Urinary bladder (tissue), 4 donors: Measurements from ENCODE around the gene CCDC197. TPM values are rescaled to one million over a fixed set of nuclear protein-coding genes. Genes with fewer than 3 reads are reported as not detected.

Experiments used
- DNase-seq: peaks from one replicate; pipeline ENCODE4 v3.0.0-alpha.2; 2015; ENCODE audit errors: extremely low spot score
- H3K27ac ChIP-seq: one replicate; pipeline ENCODE4 v1.5.1; 2013; ENCODE audit warnings: low read depth, mild to moderate bottlenecking, moderate library complexity
- H3K36me3 ChIP-seq: one replicate; pipeline ENCODE4 v1.6.1; 2013; ENCODE audit warnings: mild to moderate bottlenecking, moderate library complexity; ENCODE audit not compliant: insufficient read depth
- H3K4me1 ChIP-seq: one replicate; pipeline ENCODE4 v1.6.1; 2013; ENCODE audit warnings: mild to moderate bottlenecking, moderate library complexity; ENCODE audit not compliant: insufficient read depth
- H3K4me3 ChIP-seq: one replicate; pipeline ENCODE4 v1.5.1; 2013; ENCODE audit warnings: low read depth, low read length
- whole genome bisulfite sequencing: extraction: QIAGEN DNeasy Blood & Tissue Kit; methylation state at CpG from one replicate; pipeline ENCODE4 v1.1.7; 2013; 5-methylcytosine and 5-hydroxymethylcytosine counted together
- polyA plus RNA-seq: library from polyadenylated mRNA; stranded (reverse); fragments of 200-250 nt; gene quantifications from one replicate; pipeline ENCODE4 v1.2.3, GENCODE V29; 2013
- total RNA-seq: library from RNA; depleted of rRNA; stranded (reverse); fragments of >200 nt; gene quantifications from one replicate; pipeline ENCODE4 v1.2.3, GENCODE V29; 2014
- donor health status: healthy with polysubstance abuse.
- donor health status: healthy.

The CCDC197 gene
- total and polyA plus RNA-seq, 2 donors = not detected

DNA sequence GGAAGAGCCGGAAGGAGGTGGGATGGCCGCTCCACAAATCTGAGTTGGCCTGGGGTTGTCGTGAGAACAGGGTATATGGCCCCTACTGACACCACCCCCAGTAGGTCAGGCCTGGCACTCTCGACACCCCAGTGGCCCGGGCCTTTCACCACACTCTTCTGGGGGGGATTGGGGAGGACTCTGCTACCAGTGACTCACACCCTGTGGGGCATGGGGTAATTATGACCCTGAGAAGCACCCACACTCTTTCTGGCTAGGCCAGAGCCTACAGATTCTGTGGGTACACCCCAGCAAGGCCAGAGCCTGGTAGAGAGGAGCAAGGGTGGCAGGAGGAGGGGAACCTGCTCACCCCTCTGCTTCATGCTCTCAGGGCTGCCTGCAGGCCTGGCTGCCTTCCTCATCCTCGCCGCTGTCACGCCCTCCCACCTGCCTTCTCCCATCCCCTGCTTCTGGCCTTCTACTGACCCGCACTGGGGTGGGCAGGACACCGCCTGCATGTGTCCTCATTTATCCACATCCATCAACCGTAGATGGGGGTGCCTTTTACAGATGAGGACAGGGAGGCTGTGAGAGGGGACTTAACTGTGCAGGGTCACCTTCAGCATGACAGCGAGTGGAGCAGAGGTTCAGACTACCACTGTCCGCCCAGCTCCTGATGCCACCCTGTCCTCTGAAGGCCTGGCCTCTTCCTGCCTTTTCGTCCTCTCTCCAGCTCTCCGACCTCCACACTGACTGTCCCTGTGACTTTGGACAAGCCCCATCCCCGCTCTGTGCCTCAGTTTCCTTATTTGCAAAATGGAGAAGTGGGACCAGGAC, 39.1 kb upstream of the CCDC197 start:
- no peaks in the 10 kb centered on the region for H3K36me3 ChIP-seq
- no peak for DNase-seq
- WGBS = 92% methylated on average over 16 of the region's 16 CpGs
- no peak overlapping the region for H3K27ac ChIP-seq
- H3K4me3 ChIP-seq = no peak overlapping the region
- no peaks in the 10 kb centered on the region for H3K4me1 ChIP-seq

DNA sequence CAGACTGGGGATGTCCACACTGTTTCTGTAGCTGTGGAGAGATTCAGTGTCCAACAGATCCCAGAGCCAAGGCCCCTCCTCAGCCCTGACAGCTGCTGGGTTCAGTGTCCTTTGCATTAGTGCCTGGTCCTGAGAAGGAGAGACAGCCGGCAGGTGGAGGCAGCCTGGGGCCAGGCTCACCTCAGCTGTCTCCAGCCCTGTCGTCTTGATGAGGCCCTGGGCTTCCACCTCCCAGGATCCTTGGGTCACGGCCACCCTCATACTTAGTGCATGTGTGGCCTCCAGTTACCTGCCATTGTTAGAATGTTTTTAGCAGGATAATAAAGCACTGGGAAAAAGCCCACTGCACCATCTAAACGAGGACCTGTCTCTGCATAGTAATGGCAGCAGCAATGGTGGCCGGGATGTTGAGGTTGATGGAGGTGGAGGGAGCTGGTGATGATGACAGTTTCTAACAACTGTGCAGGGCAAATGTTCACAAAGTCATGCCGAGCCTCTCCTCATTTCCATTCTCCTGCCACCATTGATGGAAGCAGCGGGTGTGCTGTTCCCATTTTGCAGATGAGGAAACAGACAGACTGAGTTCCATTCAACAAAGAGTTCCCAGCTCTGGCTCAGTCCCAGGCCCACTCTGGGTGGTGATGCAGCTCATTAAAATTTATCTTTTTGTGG, 38.4 kb upstream of the CCDC197 start:
- no peak overlapping the region for H3K4me3 ChIP-seq
- no peaks in the 10 kb centered on the region for H3K4me1 ChIP-seq
- H3K36me3 ChIP-seq = no peaks in the 10 kb centered on the region
- 81% methylated on average over 7 of the region's 7 CpGs for WGBS
- H3K27ac ChIP-seq = peak overlapping the region; percentile 26
- no peak for DNase-seq

DNA sequence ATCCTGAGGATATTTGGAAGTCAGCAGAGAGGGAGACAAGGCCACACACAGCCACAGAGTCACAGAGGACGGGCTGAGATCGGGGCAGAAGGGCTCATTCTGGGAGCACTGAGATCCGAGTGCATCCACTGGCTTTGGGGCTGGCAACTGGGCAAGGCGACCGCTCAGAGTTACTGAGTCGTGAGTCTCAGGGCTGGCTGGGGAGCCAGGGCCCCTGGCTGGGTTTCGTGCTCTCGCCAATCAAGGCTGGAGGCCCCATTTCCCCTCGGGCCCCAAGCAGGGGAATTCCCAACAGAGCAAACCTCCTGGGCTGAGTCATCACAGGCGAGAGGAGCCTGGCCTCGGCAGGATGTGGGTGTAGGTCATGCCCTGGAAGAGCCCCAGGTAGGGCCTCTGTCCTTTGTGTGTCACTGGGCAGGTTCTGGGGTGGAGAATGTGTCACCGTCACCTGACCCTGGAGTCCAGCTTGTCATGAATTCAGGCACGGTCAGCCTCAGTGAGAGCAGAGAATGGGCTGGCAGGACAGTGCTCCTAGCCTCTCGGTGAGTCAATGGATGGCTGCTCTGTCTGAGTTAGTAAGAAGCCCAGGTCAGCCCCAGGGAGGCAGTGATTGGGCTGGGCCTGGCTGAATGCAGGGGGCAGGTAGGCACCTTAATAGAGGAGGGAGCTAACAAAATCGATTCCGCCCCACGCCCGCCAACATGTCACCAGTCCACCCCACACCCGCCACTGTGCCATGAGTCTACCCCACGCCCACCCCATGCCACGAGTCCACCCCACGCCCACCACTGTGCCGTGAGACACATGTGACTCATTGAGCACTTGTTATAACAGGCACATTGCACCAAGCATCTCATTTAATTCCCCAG, 37.6 kb upstream of the CCDC197 start:
- DNase-seq = peak; percentile 54
- no peaks in the 10 kb centered on the region for H3K4me1 ChIP-seq
- no peak overlapping the region for H3K4me3 ChIP-seq
- H3K36me3 ChIP-seq = no peaks in the 10 kb centered on the region
- peak overlapping the region; percentile 27 for H3K27ac ChIP-seq
- WGBS = 53% methylated on average over 23 of the region's 23 CpGs

DNA sequence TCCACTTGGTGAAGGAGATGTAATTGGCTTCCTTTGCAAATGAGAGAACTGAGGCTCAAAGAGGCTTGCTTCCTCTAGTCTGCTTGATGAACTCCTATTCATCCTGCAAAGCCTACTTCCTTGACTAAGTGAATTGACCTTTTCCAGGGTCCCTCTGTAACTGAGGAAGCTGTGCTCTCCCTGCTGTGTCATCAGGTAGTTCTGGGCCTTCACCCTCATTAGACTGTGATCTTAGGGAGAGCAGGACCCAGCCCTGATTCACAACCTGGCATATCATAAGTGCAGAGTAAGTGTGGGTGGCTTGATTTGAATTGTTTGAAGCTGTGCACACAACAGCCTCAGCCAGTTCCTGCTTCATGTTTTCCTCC, 37.0 kb upstream of the CCDC197 start:
- Histone ChIP-seq H3K36me3 (no peaks in the 10 kb centered on the region), H3K27ac (no peak overlapping the region), H3K4me1 (no peaks in the 10 kb centered on the region), H3K4me3 (no peak overlapping the region)
- no peak for DNase-seq

DNA sequence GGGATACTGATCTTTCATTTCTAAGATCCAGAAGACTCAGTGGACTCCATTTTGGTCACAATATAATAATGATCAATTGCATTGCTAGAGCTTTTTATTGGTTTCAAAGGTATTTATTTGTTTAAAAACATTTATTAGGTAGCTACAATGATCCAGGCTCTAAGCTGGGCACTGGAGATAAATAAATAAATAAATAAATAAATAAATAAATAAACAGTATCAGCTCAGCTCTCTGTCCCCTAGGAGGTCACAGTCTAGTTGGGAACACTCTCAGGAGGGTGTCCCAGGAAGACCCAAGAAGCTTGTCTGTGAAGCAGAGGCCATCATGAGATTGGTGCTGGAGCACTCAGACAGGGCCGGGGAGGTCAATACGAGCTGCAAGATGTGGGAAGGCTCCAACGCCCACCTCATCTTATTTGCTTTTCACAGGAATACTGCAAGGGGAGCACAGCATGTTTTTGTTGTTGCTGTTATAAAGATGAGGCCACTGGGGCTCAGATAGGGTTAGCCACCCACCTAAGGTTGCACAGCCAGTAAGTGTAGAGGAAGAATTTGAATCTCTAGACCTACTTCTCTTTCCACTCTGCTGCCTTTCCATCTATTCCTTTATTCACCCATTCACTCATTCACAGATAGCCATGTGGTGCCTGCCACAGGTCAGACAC, 36.2 kb upstream of the CCDC197 start:
- DNase-seq = no peak
- Histone ChIP-seq H3K4me3 (no peak overlapping the region), H3K4me1 (no peaks in the 10 kb centered on the region), H3K36me3 (no peaks in the 10 kb centered on the region), H3K27ac (no peak overlapping the region)
- 87% methylated on average over 3 of the region's 3 CpGs for WGBS

DNA sequence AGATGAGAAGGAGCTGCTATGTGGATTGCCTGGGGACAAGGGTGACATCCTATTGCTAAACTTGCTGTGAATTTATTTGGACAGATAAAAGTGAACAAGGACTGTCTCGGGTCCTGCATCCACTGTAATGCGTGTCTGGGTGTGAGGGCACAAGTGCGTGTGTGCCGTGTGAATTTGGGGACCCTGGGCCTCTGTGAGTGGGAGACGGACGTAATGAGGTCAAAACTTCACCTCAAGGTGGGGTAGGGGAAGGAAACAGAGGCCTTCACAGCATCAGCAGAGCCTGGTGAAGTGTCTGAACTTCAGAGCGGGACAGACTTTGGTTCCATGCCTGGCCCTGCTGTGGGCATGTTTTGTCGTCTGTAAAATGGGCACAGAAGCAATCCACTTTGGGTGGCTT, 35.5 kb upstream of the CCDC197 start:
- no peaks in the 10 kb centered on the region for H3K4me1 ChIP-seq
- H3K27ac ChIP-seq = no peak overlapping the region
- 88% methylated on average over 8 of the region's 8 CpGs for WGBS
- H3K36me3 ChIP-seq = no peaks in the 10 kb centered on the region
- DNase-seq = no peak
- H3K4me3 ChIP-seq = no peak overlapping the region

DNA sequence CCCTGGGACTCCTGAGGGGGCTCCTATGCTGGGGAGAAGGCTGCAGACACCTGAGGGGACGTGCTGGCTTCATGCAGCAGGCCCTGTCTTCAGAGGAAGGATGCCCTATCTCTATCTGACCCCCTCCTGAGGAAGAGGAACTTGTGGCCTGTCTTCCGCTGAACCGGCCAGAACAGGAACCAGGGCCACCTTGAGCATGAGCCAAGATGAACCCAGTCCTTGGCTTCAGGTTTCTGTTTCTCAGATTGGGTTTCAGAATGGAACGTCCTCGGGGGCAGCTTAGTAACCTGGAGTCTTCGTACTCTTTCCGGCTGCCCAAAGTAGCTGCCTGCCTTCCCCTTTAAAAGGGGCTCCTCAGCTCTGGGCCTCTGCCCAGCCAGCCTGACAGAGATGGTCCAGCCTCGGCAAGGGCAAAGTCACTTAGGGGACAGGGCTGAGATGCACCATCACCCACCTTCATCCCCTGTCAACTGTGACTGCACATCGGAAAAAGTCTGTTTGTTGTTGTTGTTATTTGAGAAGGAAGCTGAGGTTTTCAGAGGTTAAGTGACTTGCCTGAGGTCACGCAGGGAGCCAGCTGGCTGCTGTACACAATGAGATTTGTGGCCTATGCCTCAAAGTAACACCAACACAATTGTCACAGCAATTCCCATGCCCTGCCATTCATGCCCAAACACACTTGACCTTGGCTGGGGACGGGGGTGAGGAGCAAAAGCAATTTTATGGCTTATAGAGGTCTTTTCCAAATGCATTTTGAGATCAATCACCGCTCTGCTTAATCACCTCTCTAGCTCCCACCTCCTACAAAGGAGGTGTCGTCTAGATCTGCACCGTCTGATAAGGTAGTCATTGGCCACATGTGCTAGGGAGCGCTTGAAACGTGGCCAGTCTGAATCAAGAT, 34.1 kb upstream of the CCDC197 start:
- DNase-seq = no peak
- 50% methylated on average over 16 of the region's 16 CpGs for WGBS
- H3K4me1 ChIP-seq = no peaks in the 10 kb centered on the region
- H3K27ac ChIP-seq = no peak overlapping the region
- H3K36me3 ChIP-seq = no peaks in the 10 kb centered on the region
- H3K4me3 ChIP-seq = no peak overlapping the region

DNA sequence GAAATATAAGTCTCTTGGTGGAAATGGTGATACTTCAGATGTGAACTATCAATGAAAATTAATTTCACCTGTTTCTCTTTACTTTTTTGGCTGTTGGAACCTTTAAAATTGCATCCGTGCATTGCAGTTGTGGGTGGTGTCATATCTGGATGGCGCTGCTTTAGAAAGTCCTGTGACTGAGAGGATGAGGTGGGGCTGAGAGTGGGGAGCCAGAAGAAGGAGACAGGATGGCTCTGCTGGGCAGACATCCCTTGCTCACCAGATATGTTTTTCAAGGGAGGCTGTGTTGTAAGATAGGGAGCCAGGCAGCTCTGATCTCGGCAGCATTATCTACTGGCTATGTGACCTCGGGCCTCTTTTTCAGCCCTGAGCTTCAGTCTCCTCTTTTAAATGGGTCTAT, 33.4 kb upstream of the CCDC197 start:
- DNase-seq = no peak
- Histone ChIP-seq H3K4me3 (no peak overlapping the region), H3K36me3 (no peaks in the 10 kb centered on the region), H3K4me1 (no peaks in the 10 kb centered on the region), H3K27ac (no peak overlapping the region)
- WGBS = 71% methylated on average over 4 of the region's 4 CpGs

DNA sequence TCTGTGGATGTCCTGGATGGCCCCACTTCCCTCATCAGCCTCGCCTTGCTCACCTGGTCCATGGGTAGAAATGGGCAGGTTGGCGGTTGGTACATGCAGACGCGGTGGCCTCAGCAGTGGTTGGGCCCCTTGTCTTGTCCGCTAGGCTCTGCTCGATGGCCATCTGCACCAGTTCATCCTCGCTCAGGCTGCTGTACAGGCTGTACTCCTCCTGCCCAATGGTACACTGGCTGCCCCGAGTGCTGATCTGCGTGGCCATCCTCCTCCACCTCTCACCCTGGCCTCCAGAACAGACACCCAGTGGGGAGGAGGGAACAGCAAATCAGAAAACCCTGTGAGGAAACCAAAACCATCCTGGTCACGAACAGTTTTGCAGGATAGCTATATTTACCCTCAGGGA, 32.8 kb upstream of the CCDC197 start:
- DNase-seq = no peak
- 91% methylated on average over 10 of the region's 10 CpGs for WGBS
- no peak overlapping the region for H3K27ac ChIP-seq
- no peak overlapping the region for H3K4me3 ChIP-seq
- no peaks in the 10 kb centered on the region for H3K36me3 ChIP-seq
- no peaks in the 10 kb centered on the region for H3K4me1 ChIP-seq

DNA sequence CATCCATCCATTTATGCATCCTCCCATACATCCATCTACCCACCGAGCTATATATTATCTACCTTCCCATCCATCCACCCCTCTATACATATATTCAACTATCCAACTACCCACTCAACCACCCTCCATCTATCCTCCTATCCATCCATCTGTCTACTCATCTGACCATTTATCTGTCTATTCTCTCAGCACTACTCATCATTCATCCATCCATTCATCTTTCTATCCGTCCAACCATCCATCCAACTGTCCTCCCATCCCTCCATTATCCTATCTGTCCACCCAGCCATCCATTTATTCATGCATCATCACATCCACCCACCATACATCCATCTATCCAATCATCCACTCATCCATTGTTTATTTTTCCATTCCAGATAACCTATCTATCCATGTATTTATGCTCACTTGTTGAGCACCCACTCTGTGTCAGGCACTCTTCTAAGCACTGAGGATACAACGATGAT, 32.2 kb upstream of the CCDC197 start:
- Histone ChIP-seq H3K4me3 (no peak overlapping the region), H3K27ac (no peak overlapping the region), H3K4me1 (no peaks in the 10 kb centered on the region), H3K36me3 (no peaks in the 10 kb centered on the region)
- 91% methylated on average over 3 of the region's 3 CpGs for WGBS
- no peak for DNase-seq

DNA sequence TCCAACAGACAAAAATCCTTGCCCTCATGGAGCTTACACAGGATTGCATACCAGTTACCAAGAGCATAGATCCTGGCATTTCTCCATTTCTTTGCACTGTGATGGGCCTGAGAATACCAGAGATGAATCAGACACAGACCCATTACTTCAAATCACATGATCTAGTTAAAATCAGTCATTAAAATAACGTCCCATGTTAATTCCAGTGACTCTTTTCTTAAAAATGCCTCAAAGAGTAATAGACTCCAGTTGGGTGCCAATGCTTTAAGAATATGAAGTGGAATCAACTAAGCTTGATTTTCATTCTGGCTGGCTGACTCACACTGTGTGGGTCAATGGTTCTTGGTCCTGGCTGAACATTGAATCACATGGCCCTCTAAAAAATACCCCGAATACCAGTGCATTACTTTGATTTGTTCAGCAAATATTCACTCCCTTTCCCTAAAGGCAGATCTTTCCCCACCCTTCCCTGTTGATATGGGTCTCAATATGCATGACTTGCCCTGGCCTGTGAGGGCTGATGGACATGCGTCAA, 31.7 kb upstream of the CCDC197 start:
- no peaks in the 10 kb centered on the region for H3K36me3 ChIP-seq
- H3K27ac ChIP-seq = no peak overlapping the region
- DNase-seq = no peak
- H3K4me1 ChIP-seq = no peaks in the 10 kb centered on the region
- WGBS = 65% methylated on average over 3 of the region's 3 CpGs
- no peak overlapping the region for H3K4me3 ChIP-seq

DNA sequence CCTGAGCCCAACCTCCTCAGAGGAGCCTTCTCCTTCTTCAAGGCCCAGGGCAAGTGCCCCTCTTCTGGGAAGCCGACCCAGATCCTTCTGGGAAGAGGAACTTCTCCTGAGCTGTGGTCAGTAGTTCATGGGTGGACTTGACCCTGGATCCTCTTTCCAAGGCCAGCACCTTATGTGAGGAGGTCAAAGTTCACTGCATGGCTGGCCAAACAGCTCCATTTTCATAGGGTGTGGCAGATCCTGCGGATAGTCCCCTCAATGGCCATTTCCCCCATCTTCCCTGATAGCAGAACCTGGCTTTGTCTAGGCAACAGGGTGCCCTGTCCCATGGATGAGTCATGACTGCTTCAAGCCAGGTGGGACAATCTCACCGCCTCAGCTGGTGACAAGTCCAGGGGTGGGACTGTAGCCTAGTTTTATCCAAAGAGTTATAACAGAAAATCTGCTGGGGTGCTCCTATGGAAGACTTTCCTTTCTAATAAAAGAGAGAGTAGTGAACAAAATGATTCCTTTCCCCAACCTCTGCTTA, 31.1 kb upstream of the CCDC197 start:
- DNase-seq = no peak
- Histone ChIP-seq H3K36me3 (no peaks in the 10 kb centered on the region), H3K4me3 (no peak overlapping the region), H3K27ac (no peak overlapping the region), H3K4me1 (no peaks in the 10 kb centered on the region)
- 94% methylated on average over 3 of the region's 3 CpGs for WGBS
